ENCODE results near the gene CDX2. TPM values are rescaled to one million over a fixed set of nuclear protein-coding genes. Genes with fewer than 3 reads are reported as not detected.

The CDX2 gene
- total and polyA plus RNA-seq, 2 experiments from 2014 or later = not detected

DNA sequence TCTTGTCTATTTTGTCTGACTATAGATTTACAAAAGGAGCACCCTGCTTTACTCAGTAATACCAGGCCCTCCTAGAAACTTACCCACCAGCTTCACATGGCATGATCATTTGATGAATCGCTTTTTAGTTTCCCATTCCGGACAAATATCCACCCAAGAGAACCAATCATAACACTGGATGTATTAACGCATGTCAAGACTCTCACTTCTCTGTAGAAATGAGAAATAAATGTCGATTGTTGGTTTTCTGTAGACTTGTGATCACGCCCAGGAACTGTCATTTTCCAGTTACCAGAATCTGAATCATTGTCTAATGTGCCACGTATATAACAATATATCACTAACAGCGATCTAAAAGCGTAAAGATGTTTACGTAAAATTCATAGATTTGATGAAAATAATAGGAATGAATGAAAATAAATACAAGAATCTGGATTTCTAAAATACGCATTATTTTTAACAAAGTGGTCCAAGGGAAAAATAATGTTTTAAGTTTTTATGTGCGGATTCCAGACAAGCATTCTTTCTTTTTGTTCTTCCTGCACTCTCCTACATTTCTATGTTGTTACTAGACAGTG lies 14.0 kb downstream of the CDX2 start:
- DNase-seq (ENCODE audit: low spot score) (no peak), ATAC-seq (no peak)
- Mint-ChIP-seq H3K4me1 (peaks cover 9% of the 10 kb centered on the region), H3K27ac (no peak overlapping the region), H3K27me3 (ENCODE audit: insufficient read depth, low read depth, poor library complexity) (peaks cover 91% of the 10 kb centered on the region), H3K36me3 (ENCODE audit: low read depth) (no peaks in the 10 kb centered on the region), H3K9me3 (no peaks in the 10 kb centered on the region; the same call in 2 of the 3 replicates), H3K4me3 (no peak overlapping the region)
- H2AFZ ChIP-seq = no peak overlapping the region
- peaks cover 100% of the 10 kb centered on the region for H3K27me3 ChIP-seq (ENCODE audit: insufficient read depth)
- no peaks in the 10 kb centered on the region for H3K36me3 ChIP-seq (ENCODE audit: insufficient read depth)
- H3K27ac ChIP-seq (ENCODE audit: low read depth) = no peak overlapping the region
- H4K20me1 ChIP-seq (replicated peaks; ENCODE audit: insufficient read depth) = peaks cover 32% of the 10 kb centered on the region
- H3K79me2 ChIP-seq (replicated peaks; ENCODE audit: insufficient read depth) = no peaks in the 10 kb centered on the region
- peak overlapping the region; percentile 88; the same call in 1 of the 2 replicates for H3K4me2 ChIP-seq
- peaks cover 15% of the 10 kb centered on the region for H3F3A ChIP-seq (replicated peaks; ENCODE audit: low read depth)
- H3K4me1 ChIP-seq (ENCODE audit: insufficient read depth) = peaks cover 11% of the 10 kb centered on the region
- H3K9me2 ChIP-seq (ENCODE audit: insufficient read depth) = 0 out of 2 replicates have a peak, but pooled peaks cover under 1% of the 10 kb centered on the region
- H3K4me3 ChIP-seq = no peak overlapping the region
- TF ChIP-seq ZNF114 (CRISPR knock-in tag; IDR thresholded peaks at IDR 0.05) = no peak
- TF ChIP-seq EZH2phosphoT487 (IDR thresholded peaks at IDR 0.05; ENCODE audit: unreplicated experiment) = peak; percentile 17
- TF ChIP-seq, protein P1, sequence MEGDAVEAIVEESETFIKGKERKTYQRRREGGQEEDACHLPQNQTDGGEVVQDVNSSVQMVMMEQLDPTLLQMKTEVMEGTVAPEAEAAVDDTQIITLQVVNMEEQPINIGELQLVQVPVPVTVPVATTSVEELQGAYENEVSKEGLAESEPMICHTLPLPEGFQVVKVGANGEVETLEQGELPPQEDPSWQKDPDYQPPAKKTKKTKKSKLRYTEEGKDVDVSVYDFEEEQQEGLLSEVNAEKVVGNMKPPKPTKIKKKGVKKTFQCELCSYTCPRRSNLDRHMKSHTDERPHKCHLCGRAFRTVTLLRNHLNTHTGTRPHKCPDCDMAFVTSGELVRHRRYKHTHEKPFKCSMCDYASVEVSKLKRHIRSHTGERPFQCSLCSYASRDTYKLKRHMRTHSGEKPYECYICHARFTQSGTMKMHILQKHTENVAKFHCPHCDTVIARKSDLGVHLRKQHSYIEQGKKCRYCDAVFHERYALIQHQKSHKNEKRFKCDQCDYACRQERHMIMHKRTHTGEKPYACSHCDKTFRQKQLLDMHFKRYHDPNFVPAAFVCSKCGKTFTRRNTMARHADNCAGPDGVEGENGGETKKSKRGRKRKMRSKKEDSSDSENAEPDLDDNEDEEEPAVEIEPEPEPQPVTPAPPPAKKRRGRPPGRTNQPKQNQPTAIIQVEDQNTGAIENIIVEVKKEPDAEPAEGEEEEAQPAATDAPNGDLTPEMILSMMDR (conservative IDR thresholded peaks at IDR 0.05; ENCODE audit: low read depth in 2 of 2) = no peak
- TF ChIP-seq EZH2 (IDR thresholded peaks at IDR 0.05; ENCODE audit: low read depth, unreplicated experiment) = peak; percentile 90
- no peak for TF ChIP-seq JUNB (IDR thresholded peaks at IDR 0.05; ENCODE audit: unreplicated experiment)

DNA sequence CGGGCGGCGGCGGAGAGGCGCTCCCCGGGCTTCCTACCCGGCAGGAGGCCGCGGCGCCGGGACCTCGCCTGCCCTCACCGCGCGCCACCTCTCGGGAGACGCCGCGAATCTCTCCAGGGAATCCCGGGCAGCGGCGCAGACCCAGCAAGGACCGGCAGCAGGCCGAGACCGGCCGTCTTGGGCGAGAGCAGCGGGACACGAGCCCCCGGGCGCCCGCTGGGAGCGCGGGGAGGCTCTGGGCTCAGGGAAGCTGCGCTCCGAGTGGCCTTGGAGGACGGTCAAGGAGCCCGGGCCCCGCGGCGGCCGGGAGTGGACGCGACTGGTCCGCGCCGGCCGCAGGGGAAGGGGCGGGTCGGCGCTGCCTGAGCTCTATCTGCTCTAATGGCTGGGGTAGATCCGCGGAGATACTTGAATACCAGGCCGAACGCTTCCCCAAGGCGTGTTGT lies 14.7 kb downstream of the CDX2 start:
- Histone ChIP-seq H3K4me1 (ENCODE audit: insufficient read depth) (peaks cover 7% of the 10 kb centered on the region), H3K36me3 (ENCODE audit: insufficient read depth) (no peaks in the 10 kb centered on the region), H3K9me2 (ENCODE audit: insufficient read depth) (0 out of 2 replicates have a peak, but pooled peaks cover 2% of the 10 kb centered on the region), H3K4me3 (peak overlapping the region; percentile 65), H3K27me3 (ENCODE audit: insufficient read depth) (peaks cover 99% of the 10 kb centered on the region), H3F3A (replicated peaks; ENCODE audit: low read depth) (peaks cover 12% of the 10 kb centered on the region), H2AFZ (peak overlapping the region; percentile 87), H3K79me2 (replicated peaks; ENCODE audit: insufficient read depth) (no peaks in the 10 kb centered on the region), H4K20me1 (replicated peaks; ENCODE audit: insufficient read depth) (peaks cover 32% of the 10 kb centered on the region), H3K27ac (ENCODE audit: low read depth) (no peak overlapping the region), H3K4me2 (peak overlapping the region; percentile 88)
- no peaks in the 10 kb centered on the region for H3K36me3 Mint-ChIP-seq (ENCODE audit: low read depth)
- H3K27ac Mint-ChIP-seq = no peak overlapping the region
- H3K27me3 Mint-ChIP-seq (ENCODE audit: insufficient read depth, low read depth, poor library complexity) = peaks cover 85% of the 10 kb centered on the region
- ATAC-seq (peak; percentile 57), DNase-seq (ENCODE audit: low spot score) (peak; percentile 75)
- H3K4me3 Mint-ChIP-seq = peak overlapping the region; percentile 72
- peaks cover 7% of the 10 kb centered on the region; the same call in 2 of the 3 replicates for H3K4me1 Mint-ChIP-seq
- H3K9me3 Mint-ChIP-seq = no peaks in the 10 kb centered on the region; the same call in 2 of the 3 replicates
- TF ChIP-seq STAT1 (IDR thresholded peaks at IDR 0.05; ENCODE audit: unreplicated experiment) = no peak
- TF ChIP-seq EZH2phosphoT487 (IDR thresholded peaks at IDR 0.05; ENCODE audit: unreplicated experiment) = peak; percentile 39
- TF ChIP-seq, protein P2, sequence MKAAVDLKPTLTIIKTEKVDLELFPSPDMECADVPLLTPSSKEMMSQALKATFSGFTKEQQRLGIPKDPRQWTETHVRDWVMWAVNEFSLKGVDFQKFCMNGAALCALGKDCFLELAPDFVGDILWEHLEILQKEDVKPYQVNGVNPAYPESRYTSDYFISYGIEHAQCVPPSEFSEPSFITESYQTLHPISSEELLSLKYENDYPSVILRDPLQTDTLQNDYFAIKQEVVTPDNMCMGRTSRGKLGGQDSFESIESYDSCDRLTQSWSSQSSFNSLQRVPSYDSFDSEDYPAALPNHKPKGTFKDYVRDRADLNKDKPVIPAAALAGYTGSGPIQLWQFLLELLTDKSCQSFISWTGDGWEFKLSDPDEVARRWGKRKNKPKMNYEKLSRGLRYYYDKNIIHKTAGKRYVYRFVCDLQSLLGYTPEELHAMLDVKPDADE (IDR thresholded peaks at IDR 0.05) = no peak
- no peak for TF ChIP-seq CREB1 (CRISPR knock-in tag; IDR thresholded peaks at IDR 0.05; ENCODE audit: low read depth)
- no peak for TF ChIP-seq POLR2AphosphoS5 (IDR thresholded peaks at IDR 0.05; ENCODE audit: low read depth)
- TF ChIP-seq ZNF114 (CRISPR knock-in tag; IDR thresholded peaks at IDR 0.05) = no peak
- TF ChIP-seq, protein P3, sequence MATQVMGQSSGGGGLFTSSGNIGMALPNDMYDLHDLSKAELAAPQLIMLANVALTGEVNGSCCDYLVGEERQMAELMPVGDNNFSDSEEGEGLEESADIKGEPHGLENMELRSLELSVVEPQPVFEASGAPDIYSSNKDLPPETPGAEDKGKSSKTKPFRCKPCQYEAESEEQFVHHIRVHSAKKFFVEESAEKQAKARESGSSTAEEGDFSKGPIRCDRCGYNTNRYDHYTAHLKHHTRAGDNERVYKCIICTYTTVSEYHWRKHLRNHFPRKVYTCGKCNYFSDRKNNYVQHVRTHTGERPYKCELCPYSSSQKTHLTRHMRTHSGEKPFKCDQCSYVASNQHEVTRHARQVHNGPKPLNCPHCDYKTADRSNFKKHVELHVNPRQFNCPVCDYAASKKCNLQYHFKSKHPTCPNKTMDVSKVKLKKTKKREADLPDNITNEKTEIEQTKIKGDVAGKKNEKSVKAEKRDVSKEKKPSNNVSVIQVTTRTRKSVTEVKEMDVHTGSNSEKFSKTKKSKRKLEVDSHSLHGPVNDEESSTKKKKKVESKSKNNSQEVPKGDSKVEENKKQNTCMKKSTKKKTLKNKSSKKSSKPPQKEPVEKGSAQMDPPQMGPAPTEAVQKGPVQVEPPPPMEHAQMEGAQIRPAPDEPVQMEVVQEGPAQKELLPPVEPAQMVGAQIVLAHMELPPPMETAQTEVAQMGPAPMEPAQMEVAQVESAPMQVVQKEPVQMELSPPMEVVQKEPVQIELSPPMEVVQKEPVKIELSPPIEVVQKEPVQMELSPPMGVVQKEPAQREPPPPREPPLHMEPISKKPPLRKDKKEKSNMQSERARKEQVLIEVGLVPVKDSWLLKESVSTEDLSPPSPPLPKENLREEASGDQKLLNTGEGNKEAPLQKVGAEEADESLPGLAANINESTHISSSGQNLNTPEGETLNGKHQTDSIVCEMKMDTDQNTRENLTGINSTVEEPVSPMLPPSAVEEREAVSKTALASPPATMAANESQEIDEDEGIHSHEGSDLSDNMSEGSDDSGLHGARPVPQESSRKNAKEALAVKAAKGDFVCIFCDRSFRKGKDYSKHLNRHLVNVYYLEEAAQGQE (IDR thresholded peaks at IDR 0.05; ENCODE audit: unreplicated experiment) = no peak
- TF ChIP-seq EZH2 (IDR thresholded peaks at IDR 0.05; ENCODE audit: low read depth, unreplicated experiment) = peak; percentile 52
- no peak for TF ChIP-seq NANOG (IDR thresholded peaks at IDR 0.05; ENCODE audit: borderline replicate concordance)
- no peak for TF ChIP-seq ZNF331 (CRISPR knock-in tag; IDR thresholded peaks at IDR 0.05; ENCODE audit: low read depth)
- no peak for TF ChIP-seq JUNB (IDR thresholded peaks at IDR 0.05; ENCODE audit: unreplicated experiment)
